ENCODE results near the gene STK17A.

Gene STK17A

GRCh38 chr7:43582503-43583423, at the start of gene STK17A:
Gene STK17A, plus strand, starts transcription at chr7:43583108. Its CDS starts 136 bp downstream, at chr7:43583244.
- peak; percentile 94 for DNase-seq (ENCODE audit: low spot score)

GRCh38 chr7:43533801-43534479, 49.0 kb upstream of the STK17A start:
- DNase-seq (ENCODE audit: low spot score) = no peak

GRCh38 chr7:43535031-43535451, 47.9 kb upstream of the STK17A start:
- peak; percentile 51 for DNase-seq (ENCODE audit: low spot score)

- DNase-seq (ENCODE audit: low spot score) = peak; percentile 78
Observed at GRCh38 chr7:43535810-43536585, 46.9 kb upstream of the STK17A start.

- no peak for DNase-seq (ENCODE audit: low spot score)
Observed at GRCh38 chr7:43536773-43537172, 46.1 kb upstream of the STK17A start.

- DNase-seq (ENCODE audit: low spot score) = peak; percentile 87
Observed at GRCh38 chr7:43537765-43538403, 45.0 kb upstream of the STK17A start.

- DNase-seq (ENCODE audit: low spot score) = no peak
Observed at GRCh38 chr7:43538404-43538771, 44.5 kb upstream of the STK17A start.

- DNase-seq (ENCODE audit: low spot score) = no peak
Observed at GRCh38 chr7:43540471-43540870, 42.4 kb upstream of the STK17A start.

- DNase-seq (ENCODE audit: low spot score) = no peak
Observed at GRCh38 chr7:43542716-43543115, 40.2 kb upstream of the STK17A start.

GRCh38 chr7:43546231-43546630, 36.7 kb upstream of the STK17A start:
- no peak for DNase-seq (ENCODE audit: low spot score)

GRCh38 chr7:43550427-43550826, 32.5 kb upstream of the STK17A start:
- no peak for DNase-seq (ENCODE audit: low spot score)

- DNase-seq (ENCODE audit: low spot score) = no peak
Observed at GRCh38 chr7:43552122-43552521, 30.8 kb upstream of the STK17A start.

- DNase-seq (ENCODE audit: low spot score) = no peak
Observed at GRCh38 chr7:43553999-43554398, 28.9 kb upstream of the STK17A start.

- DNase-seq (ENCODE audit: low spot score) = no peak
Observed at GRCh38 chr7:43554423-43554822, 28.5 kb upstream of the STK17A start.

- no peak for DNase-seq (ENCODE audit: low spot score)
Observed at GRCh38 chr7:43557831-43558495, 24.9 kb upstream of the STK17A start.

GRCh38 chr7:43559171-43559945, 23.6 kb upstream of the STK17A start:
- no peak for DNase-seq (ENCODE audit: low spot score)

GRCh38 chr7:43559946-43560335, 23.0 kb upstream of the STK17A start:
- no peak for DNase-seq (ENCODE audit: low spot score)

- DNase-seq (ENCODE audit: low spot score) = no peak
Observed at GRCh38 chr7:43560742-43561330, 22.1 kb upstream of the STK17A start.

- DNase-seq (ENCODE audit: low spot score) = no peak
Observed at GRCh38 chr7:43562383-43562782, 20.5 kb upstream of the STK17A start.

- no peak for DNase-seq (ENCODE audit: low spot score)
Observed at GRCh38 chr7:43565786-43566185, 17.1 kb upstream of the STK17A start.
